ENCODE measurements around the gene CAMTA1.

The CAMTA1 gene

GRCh38 chr1:7526867-7527732, 741.8 kb downstream of the CAMTA1 start:
- no peak for DNase-seq (ENCODE audit: low spot score)
- TF ChIP-seq CTCF (conservative IDR thresholded peaks at IDR 0.05; ENCODE audit: low read depth): no peak
- H3K27ac ChIP-seq: peak overlapping the region; percentile 76
- ChIA-PET POLR2A (ENCODE audit: low non-redundant PET) (no interaction called here), CTCF (interaction anchor here (0.5 to 0.9 kb wide), 3 partner anchors 120 to 883 kb away, joined by 3 to 4 read pairs (median 3); no protein-coding TSS in a partner anchor)

GRCh38 chr1:7527733-7528045, 742.4 kb downstream of the CAMTA1 start:
- ChIA-PET CTCF (interaction anchor here (0.6 to 1.0 kb wide), 3 partner anchors 120 to 295 kb away, joined by 3 to 5 read pairs (median 3); no protein-coding TSS in a partner anchor), POLR2A (ENCODE audit: low non-redundant PET) (no interaction called here)
- peak overlapping the region; percentile 76 for H3K27ac ChIP-seq
- no peak for DNase-seq (ENCODE audit: low spot score)
- no peak for TF ChIP-seq CTCF (conservative IDR thresholded peaks at IDR 0.05; ENCODE audit: low read depth)

- no peak overlapping the region for H3K27ac ChIP-seq
- CTCF ChIA-PET: interaction anchor here (0.6 to 1.0 kb wide), 3 partner anchors 145 to 393 kb away, joined by 3 to 5 read pairs (median 3); no protein-coding TSS in a partner anchor
- POLR2A ChIA-PET (ENCODE audit: low non-redundant PET): no interaction called here
- no peak for DNase-seq (ENCODE audit: low spot score)
- no peak for TF ChIP-seq CTCF (conservative IDR thresholded peaks at IDR 0.05; ENCODE audit: low read depth)
Observed at GRCh38 chr1:7528386-7529198, 743.3 kb downstream of the CAMTA1 start.

- ChIA-PET CTCF (interaction anchor here (0.6 kb wide), 2 partner anchors 10 to 44 kb away, joined by 4 to 5 read pairs; no protein-coding TSS in a partner anchor), POLR2A (ENCODE audit: low non-redundant PET) (no interaction called here)
- H3K27ac ChIP-seq: no peak overlapping the region
- no peak for TF ChIP-seq CTCF (conservative IDR thresholded peaks at IDR 0.05; ENCODE audit: low read depth)
- no peak for DNase-seq (ENCODE audit: low spot score)
Observed at GRCh38 chr1:7529917-7530316, 744.7 kb downstream of the CAMTA1 start.

- DNase-seq (ENCODE audit: low spot score): no peak
- TF ChIP-seq CTCF (conservative IDR thresholded peaks at IDR 0.05; ENCODE audit: low read depth): no peak
- CTCF ChIA-PET: no interaction called here
- POLR2A ChIA-PET (ENCODE audit: low non-redundant PET): no interaction called here
- no peak overlapping the region for H3K27ac ChIP-seq
Observed at GRCh38 chr1:7531562-7532340, 746.5 kb downstream of the CAMTA1 start.

GRCh38 chr1:7533006-7533405, 747.8 kb downstream of the CAMTA1 start:
- CTCF ChIA-PET: no interaction called here
- no peak for DNase-seq (ENCODE audit: low spot score)
- no peak overlapping the region for H3K27ac ChIP-seq
- TF ChIP-seq CTCF (conservative IDR thresholded peaks at IDR 0.05; ENCODE audit: low read depth): no peak
- POLR2A ChIA-PET (ENCODE audit: low non-redundant PET): no interaction called here
